Measurements from ENCODE around the gene RPS18.

DNA sequence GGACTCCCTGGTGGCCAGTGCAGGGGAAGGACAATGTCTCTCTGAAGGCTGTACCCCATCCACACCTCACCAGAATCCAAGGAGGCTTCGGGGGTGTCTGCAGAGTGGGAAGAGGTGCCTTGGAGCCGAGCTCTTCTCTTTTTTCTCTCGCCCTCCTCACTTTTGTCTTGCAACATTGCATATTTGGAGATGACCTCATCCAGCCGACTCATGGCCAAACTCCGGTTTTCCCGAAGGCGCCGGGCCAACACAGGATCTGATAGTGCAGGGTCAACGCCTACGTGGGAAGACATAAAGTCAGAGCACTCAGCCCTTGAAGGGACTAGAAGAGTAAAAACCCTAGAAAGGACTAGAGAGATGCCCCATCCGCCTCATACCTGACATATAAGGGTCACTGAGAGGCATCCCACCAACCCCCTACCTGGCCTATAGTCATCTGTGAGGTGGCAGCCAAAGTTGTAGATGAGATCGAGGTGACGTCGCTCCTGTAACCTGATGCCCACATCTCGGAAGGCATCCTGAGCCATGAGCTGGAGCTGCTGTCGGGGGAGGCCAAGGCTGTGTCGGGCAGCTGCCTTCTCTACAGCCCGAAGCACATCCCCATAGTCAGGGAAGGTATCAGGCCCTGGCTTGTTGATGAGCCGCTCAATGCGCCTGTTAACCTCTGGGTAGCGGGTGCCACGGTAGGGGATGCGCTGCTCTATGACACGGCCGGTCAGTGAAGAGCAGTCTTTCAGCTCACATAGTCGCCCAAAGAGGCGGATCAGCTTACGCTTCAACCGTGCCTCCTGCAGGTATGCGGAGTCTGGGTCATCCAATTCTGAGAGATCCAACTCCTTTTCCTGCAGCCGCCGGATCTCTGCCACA lies 48.7 kb downstream of the RPS18 start:
- TF ChIP-seq, protein P1, sequence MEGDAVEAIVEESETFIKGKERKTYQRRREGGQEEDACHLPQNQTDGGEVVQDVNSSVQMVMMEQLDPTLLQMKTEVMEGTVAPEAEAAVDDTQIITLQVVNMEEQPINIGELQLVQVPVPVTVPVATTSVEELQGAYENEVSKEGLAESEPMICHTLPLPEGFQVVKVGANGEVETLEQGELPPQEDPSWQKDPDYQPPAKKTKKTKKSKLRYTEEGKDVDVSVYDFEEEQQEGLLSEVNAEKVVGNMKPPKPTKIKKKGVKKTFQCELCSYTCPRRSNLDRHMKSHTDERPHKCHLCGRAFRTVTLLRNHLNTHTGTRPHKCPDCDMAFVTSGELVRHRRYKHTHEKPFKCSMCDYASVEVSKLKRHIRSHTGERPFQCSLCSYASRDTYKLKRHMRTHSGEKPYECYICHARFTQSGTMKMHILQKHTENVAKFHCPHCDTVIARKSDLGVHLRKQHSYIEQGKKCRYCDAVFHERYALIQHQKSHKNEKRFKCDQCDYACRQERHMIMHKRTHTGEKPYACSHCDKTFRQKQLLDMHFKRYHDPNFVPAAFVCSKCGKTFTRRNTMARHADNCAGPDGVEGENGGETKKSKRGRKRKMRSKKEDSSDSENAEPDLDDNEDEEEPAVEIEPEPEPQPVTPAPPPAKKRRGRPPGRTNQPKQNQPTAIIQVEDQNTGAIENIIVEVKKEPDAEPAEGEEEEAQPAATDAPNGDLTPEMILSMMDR (IDR thresholded peaks at IDR 0.05; ENCODE audit: low read depth, low read length, missing input control), result no peak
- TF ChIP-seq RAD21 (IDR thresholded peaks at IDR 0.05), result no peak
- TF ChIP-seq, protein P2, sequence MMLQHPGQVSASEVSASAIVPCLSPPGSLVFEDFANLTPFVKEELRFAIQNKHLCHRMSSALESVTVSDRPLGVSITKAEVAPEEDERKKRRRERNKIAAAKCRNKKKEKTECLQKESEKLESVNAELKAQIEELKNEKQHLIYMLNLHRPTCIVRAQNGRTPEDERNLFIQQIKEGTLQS (IDR thresholded peaks at IDR 0.05), result peak; percentile 59
- no peak for TF ChIP-seq FOXA1 (IDR thresholded peaks at IDR 0.05)
- no peak for TF ChIP-seq TAF1 (conservative IDR thresholded peaks at IDR 0.05)
- peak; percentile 13 to 29 for TF ChIP-seq HNF4A (conservative IDR thresholded peaks at IDR 0.05)
- TF ChIP-seq HNF4G (IDR thresholded peaks at IDR 0.05), result no peak
- TF ChIP-seq, protein P3, sequence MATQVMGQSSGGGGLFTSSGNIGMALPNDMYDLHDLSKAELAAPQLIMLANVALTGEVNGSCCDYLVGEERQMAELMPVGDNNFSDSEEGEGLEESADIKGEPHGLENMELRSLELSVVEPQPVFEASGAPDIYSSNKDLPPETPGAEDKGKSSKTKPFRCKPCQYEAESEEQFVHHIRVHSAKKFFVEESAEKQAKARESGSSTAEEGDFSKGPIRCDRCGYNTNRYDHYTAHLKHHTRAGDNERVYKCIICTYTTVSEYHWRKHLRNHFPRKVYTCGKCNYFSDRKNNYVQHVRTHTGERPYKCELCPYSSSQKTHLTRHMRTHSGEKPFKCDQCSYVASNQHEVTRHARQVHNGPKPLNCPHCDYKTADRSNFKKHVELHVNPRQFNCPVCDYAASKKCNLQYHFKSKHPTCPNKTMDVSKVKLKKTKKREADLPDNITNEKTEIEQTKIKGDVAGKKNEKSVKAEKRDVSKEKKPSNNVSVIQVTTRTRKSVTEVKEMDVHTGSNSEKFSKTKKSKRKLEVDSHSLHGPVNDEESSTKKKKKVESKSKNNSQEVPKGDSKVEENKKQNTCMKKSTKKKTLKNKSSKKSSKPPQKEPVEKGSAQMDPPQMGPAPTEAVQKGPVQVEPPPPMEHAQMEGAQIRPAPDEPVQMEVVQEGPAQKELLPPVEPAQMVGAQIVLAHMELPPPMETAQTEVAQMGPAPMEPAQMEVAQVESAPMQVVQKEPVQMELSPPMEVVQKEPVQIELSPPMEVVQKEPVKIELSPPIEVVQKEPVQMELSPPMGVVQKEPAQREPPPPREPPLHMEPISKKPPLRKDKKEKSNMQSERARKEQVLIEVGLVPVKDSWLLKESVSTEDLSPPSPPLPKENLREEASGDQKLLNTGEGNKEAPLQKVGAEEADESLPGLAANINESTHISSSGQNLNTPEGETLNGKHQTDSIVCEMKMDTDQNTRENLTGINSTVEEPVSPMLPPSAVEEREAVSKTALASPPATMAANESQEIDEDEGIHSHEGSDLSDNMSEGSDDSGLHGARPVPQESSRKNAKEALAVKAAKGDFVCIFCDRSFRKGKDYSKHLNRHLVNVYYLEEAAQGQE (IDR thresholded peaks at IDR 0.05), result no peak
